GM23248 (cell line): ENCODE data around the gene GJD3. TPM values are rescaled to one million over a fixed set of nuclear protein-coding genes. Genes with fewer than 3 reads are reported as not detected.

ENCODE experiments used
- DNase-seq: peaks from one replicate; pipeline ENCODE4 v3.0.0-alpha.2; 2015
- H2AFZ ChIP-seq: fragments of 200-600 bp; sonication (generic); 2 replicates; pipeline ENCODE4 v1.6.1; 2016; ENCODE audit warnings: antibody characterized with exemption
- H3F3A ChIP-seq: fragments of 200-600 bp; sonication (generic); 2 replicates; pipeline ENCODE4 v1.6.1; 2016; ENCODE audit warnings: mild to moderate bottlenecking, antibody characterized with exemption, mixed run types; ENCODE audit not compliant: insufficient read depth
- H3K27ac ChIP-seq: fragments of 200-600 bp; sonication (generic); 2 replicates; pipeline ENCODE4 v1.5.1; 2016; ENCODE audit warnings: mild to moderate bottlenecking
- H3K27me3 ChIP-seq: fragments of 200-600 bp; sonication (generic); replicated peaks from 2 replicates; pipeline ENCODE4 v1.6.1; 2016; ENCODE audit warnings: mild to moderate bottlenecking; ENCODE audit not compliant: insufficient read depth
- H3K36me3 ChIP-seq: fragments of 200-600 bp; sonication (generic); 2 replicates; pipeline ENCODE4 v1.6.1; 2016; ENCODE audit warnings: low read depth, mild to moderate bottlenecking
- H3K4me1 ChIP-seq: fragments of 200-600 bp; sonication (generic); 2 replicates; pipeline ENCODE4 v1.6.1; 2016; ENCODE audit warnings: mild to moderate bottlenecking; ENCODE audit not compliant: insufficient read depth
- H3K4me2 ChIP-seq: fragments of 200-600 bp; sonication (generic); one replicate; pipeline ENCODE4 v1.6.1; 2016; ENCODE audit warnings: mild to moderate bottlenecking; ENCODE audit not compliant: unreplicated experiment
- H3K4me3 ChIP-seq: fragments of 200-600 bp; sonication (generic); 2 replicates; pipeline ENCODE4 v1.5.1; 2016; ENCODE audit warnings: mild to moderate bottlenecking
- H3K79me2 ChIP-seq: fragments of 200-600 bp; sonication (generic); 2 replicates; pipeline ENCODE4 v1.6.1; 2016; ENCODE audit warnings: mild to moderate bottlenecking; ENCODE audit not compliant: insufficient read depth
- H3K9ac ChIP-seq: fragments of 200-600 bp; sonication (generic); 2 replicates; pipeline ENCODE4 v1.6.1; 2016; ENCODE audit warnings: mild to moderate bottlenecking
- H3K9me2 ChIP-seq: fragments of 200-600 bp; sonication (generic); 2 replicates; pipeline ENCODE4 v1.6.1; 2016; ENCODE audit warnings: mixed run types, mild to moderate bottlenecking, moderate library complexity; ENCODE audit not compliant: insufficient read depth
- H3K9me3 ChIP-seq: fragments of 200-600 bp; sonication (generic); one replicate; pipeline ENCODE4 v1.6.1; 2017; ENCODE audit warnings: low read depth
- H4K20me1 ChIP-seq: fragments of 200-600 bp; sonication (generic); 2 replicates; pipeline ENCODE4 v1.6.0; 2016; ENCODE audit not compliant: insufficient read depth
- EZH2 ChIP-seq: fragments of 200-600 bp; sonication (generic); IDR thresholded peaks from 2 replicates; pipeline ENCODE4 v1.6.1; 2018; ENCODE audit warnings: antibody characterized with exemption, mild to moderate bottlenecking; ENCODE audit not compliant: insufficient read depth, poor library complexity, severe bottlenecking
- EZH2phosphoT487 ChIP-seq: fragments of 200-600 bp; sonication (generic); IDR thresholded peaks from 2 replicates; pipeline ENCODE4 v1.6.1; 2018; ENCODE audit warnings: antibody characterized with exemption, moderate library complexity, mild to moderate bottlenecking, low read depth; ENCODE audit not compliant: insufficient read depth
- WGBS, 2 experiments: methylation state at CpG; one replicate each; pipeline ENCODE4 v1.1.6; 2015 to 2017; ENCODE audit warnings: low lambda C conversion rate in 2 of 2, low coverage in 1 of 2; ENCODE audit errors: missing lambda C conversion rate in 2 of 2; 5-methylcytosine and 5-hydroxymethylcytosine counted together
- in situ Hi-C: fragments of 300-500 bp; cut with MboI; formaldehyde crosslinking; loops from 2 replicates; pipeline ENCODE4 v1.15.0; 2020
- polyA plus RNA-seq: library from polyadenylated mRNA; unstranded; fragments of >200 nt; fragmentation: Nextera tagmentation; extraction: Ambion mirVana; gene quantifications from 2 replicates; pipeline ENCODE4 v1.2.1, GENCODE V29; 2016
- total RNA-seq: library from RNA; depleted of rRNA; stranded (reverse); fragments of >200 nt; shearing (Covaris generic); gene quantifications from 2 replicates; pipeline ENCODE4 v1.2.3, GENCODE V29; 2014

Gene GJD3
- total and polyA plus RNA-seq, 2 experiments from 2014 or later = 1.2 to 2.0 TPM

DNA sequence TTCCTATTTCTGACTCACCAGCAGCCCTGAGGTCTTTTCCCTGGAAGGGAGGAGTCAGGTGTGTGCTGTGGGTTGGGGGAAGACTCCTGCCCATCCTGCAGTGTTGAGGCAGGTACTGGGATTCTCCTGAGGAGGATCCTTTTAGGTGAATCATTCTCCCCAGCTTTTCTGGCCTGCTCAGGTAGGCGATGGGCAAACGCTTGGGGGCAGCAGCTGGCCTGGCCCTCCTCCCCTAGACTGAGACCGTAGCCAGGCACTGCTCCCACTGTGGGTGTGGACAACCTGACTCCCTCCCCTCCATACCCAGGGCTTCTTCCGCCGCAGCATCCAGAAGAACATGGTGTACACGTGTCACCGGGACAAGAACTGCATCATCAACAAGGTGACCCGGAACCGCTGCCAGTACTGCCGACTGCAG lies 15.1 kb downstream of the GJD3 start:
- Histone ChIP-seq H3K27me3 (no peaks in the 10 kb centered on the region), H3K4me1 (peaks cover 42% of the 10 kb centered on the region), H3K9me2 (no peaks in the 10 kb centered on the region), H4K20me1 (no peaks in the 10 kb centered on the region), H3K36me3 (peaks cover 8% of the 10 kb centered on the region; the same call in 1 of the 2 replicates), H3K4me3 (no peak overlapping the region), H3K79me2 (peaks cover 68% of the 10 kb centered on the region), H3F3A (peaks cover 24% of the 10 kb centered on the region), H3K4me2 (no peak overlapping the region), H3K9me3 (no peaks in the 10 kb centered on the region), H3K9ac (no peak overlapping the region), H3K27ac (no peak overlapping the region), H2AFZ (no peak overlapping the region)
- 39 to 49% methylated on average over 9 to 10 of the region's 10 CpGs for WGBS, 2 experiments
- in situ Hi-C loops = no loop called here
- peak; percentile 36 for DNase-seq
- TF ChIP-seq EZH2 (no peak), EZH2phosphoT487 (no peak)

DNA sequence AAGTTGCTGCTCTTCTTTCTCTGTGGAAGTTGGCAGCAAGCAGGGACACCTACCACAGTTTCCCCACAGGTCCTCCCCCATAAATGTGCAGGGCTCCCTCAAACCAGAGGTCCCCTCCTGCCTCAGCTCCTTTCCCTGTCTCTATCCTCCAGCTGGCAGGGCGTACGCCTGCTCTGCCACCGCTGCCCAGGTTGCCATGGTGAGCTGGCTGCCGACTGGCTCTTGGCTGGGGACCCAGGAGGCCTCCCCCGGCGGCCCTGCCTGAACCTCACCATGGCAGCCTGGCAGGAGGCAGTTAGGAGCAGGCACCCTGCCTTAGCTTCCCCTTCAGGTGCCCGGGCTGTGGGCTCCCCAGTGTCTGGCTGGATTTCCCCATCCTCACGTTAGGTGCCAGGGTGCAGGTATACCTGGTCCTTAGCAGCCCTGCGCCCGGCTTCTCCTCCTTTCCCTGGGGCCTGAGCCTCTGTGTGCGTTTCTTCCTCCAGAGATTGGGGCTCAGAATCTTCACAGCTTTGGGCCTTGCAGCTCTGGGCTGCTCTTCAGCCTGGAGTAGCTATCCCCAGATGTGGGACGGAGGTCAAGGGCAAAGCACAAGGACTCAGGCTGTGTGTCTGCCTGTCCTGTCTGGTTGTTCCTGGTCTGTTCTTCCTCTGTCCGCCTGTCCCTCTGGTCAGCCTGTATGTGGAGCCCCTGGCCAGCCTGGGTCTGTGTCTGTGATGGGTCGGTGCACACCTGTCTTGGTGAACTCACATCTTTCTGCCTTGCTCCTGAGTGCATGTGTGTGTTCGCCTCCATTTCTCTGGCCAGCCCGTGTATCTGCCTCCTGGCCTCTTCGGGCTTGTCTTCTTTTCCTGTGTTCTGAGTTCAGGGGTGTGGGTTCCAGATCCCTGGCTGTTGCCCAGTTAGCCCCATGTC lies 15.7 kb downstream of the GJD3 start:
- H3K36me3 ChIP-seq = peaks cover 8% of the 10 kb centered on the region; the same call in 1 of the 2 replicates
- H3F3A ChIP-seq = peaks cover 27% of the 10 kb centered on the region
- H4K20me1 ChIP-seq = no peaks in the 10 kb centered on the region
- no peaks in the 10 kb centered on the region for H3K9me3 ChIP-seq
- H3K4me2 ChIP-seq = no peak overlapping the region
- peak; percentile 31 for DNase-seq
- H3K27me3 ChIP-seq = no peaks in the 10 kb centered on the region
- WGBS, 2 experiments = 57 to 58% methylated on average over 17 of the region's 17 CpGs
- in situ Hi-C loops = no loop called here
- H3K9me2 ChIP-seq = no peaks in the 10 kb centered on the region
- no peak overlapping the region for H3K9ac ChIP-seq
- H3K4me1 ChIP-seq = peaks cover 49% of the 10 kb centered on the region
- TF ChIP-seq EZH2 (no peak), EZH2phosphoT487 (no peak)
- peaks cover 75% of the 10 kb centered on the region for H3K79me2 ChIP-seq
- H2AFZ ChIP-seq = no peak overlapping the region
- H3K4me3 ChIP-seq = no peak overlapping the region
- H3K27ac ChIP-seq = no peak overlapping the region

DNA sequence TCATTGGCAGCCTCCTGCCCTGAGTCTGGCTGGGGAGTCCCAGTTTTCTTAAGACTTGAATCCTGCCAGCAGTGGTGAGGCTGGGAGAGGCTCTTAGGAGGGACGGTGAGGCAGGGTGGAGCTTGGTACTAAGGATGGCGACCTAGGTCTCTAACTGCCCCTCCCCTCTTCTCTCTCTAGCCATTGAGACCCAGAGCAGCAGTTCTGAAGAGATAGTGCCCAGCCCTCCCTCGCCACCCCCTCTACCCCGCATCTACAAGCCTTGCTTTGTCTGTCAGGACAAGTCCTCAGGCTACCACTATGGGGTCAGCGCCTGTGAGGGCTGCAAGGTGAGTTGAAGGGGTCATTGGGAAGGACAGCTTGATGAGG lies 16.4 kb downstream of the GJD3 start:
- Histone ChIP-seq H3K9ac (no peak overlapping the region), H3F3A (peaks cover 20% of the 10 kb centered on the region), H3K36me3 (peaks cover 6% of the 10 kb centered on the region; the same call in 1 of the 2 replicates), H3K27ac (no peak overlapping the region), H3K4me1 (peaks cover 50% of the 10 kb centered on the region), H4K20me1 (no peaks in the 10 kb centered on the region), H3K9me3 (no peaks in the 10 kb centered on the region), H2AFZ (no peak overlapping the region), H3K27me3 (no peaks in the 10 kb centered on the region), H3K4me2 (no peak overlapping the region), H3K9me2 (no peaks in the 10 kb centered on the region), H3K4me3 (no peak overlapping the region), H3K79me2 (peaks cover 82% of the 10 kb centered on the region)
- DNase-seq = no peak
- in situ Hi-C loops = no loop called here
- WGBS, 2 experiments = 79 to 84% methylated on average over 5 of the region's 5 CpGs
- TF ChIP-seq EZH2phosphoT487 = no peak
- no peak for TF ChIP-seq EZH2

DNA sequence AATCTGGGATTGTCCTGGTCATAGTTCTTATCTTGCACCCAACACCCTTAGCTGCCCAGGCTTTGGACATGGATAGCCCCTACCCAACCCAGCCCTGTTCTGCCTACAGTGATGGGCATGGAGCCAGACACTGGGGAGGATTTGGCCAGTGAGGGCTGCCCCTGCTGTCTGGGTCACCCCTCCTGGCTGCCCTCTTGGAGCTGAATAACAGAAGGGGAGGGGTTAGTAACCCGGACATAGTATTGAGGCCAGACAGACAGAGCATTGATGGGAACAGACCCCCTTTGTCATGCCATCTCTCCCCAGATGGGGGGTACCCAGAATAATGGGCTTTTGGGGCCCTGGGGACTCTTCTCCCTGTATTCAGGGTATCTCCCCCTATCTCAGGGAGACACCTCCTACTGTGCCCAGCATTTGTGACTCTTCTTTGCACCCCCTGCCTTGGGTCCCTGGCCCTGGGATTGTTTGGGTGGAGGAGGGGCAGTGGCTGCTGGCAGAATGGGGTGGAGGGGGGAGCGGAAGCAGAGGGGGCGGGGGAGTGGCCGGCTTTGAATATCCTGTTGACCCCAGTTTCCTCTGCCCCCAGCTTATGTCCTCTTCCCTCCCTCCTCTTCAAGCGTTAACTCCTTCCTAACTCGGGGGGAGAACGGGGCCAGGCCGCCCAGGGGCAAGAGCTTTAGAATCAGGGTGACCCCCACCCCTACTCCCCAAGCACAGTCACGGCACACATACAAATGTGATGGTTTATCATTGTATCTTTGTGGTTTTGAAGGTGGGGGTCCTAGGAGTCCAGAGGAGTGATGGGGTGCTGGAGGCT lies 17.0 kb downstream of the GJD3 start:
- DNase-seq = no peak
- Histone ChIP-seq H3K9me3 (no peaks in the 10 kb centered on the region), H3K4me2 (no peak overlapping the region), H3K4me3 (no peak overlapping the region), H3K79me2 (peaks cover 88% of the 10 kb centered on the region), H3K4me1 (peaks cover 50% of the 10 kb centered on the region), H3F3A (peaks cover 16% of the 10 kb centered on the region; the same call in 1 of the 2 replicates), H3K9me2 (no peaks in the 10 kb centered on the region), H3K27ac (no peak overlapping the region), H2AFZ (no peak overlapping the region), H3K27me3 (no peaks in the 10 kb centered on the region), H3K9ac (no peak overlapping the region), H4K20me1 (no peaks in the 10 kb centered on the region), H3K36me3 (no peaks in the 10 kb centered on the region; the same call in 1 of the 2 replicates)
- in situ Hi-C loops = no loop called here
- no peak for TF ChIP-seq EZH2
- TF ChIP-seq EZH2phosphoT487 = no peak
- 64 to 67% methylated on average over 8 to 9 of the region's 9 CpGs for WGBS, 2 experiments
